IMR-90 (cell line): ENCODE results near the gene CRB1. TPM values are rescaled to one million over a fixed set of nuclear protein-coding genes. Genes with fewer than 3 reads are reported as not detected.

Experiments
- ATAC-seq: fragments of 200-7000 bp; cut with Tn5 transposase; 2 replicates; pipeline ENCODE4 v1.9.1; 2020; ENCODE audit warnings: low read depth, mild to moderate bottlenecking, moderate library complexity
- BruUV-seq: library from RNA; stranded (reverse); fragments of 400-500 nt; replicated peaks from 2 replicates; lab custom pipeline; 2021; lab: Mats Ljungman, UMichigan
- CTCF ChIA-PET: fragments of 300-600 bp; formaldehyde crosslinking; extraction: SDS; loops from one replicate; lab custom pipeline; 2021; ENCODE audit warnings: antibody characterized with exemption; lab: Yijun Ruan, JAX
- POLR2A ChIA-PET: fragments of 300-600 bp; sonication (Branson Sonifier 250); formaldehyde crosslinking; loops from one replicate; lab custom pipeline; 2022; ENCODE audit warnings: antibody characterized with exemption; ENCODE audit not compliant: unreplicated experiment; lab: Charles Lee
- DNase-seq: peaks from one replicate; pipeline ENCODE4 v3.0.0; 2013
- H2AFZ ChIP-seq: replicated peaks from 2 replicates; pipeline ENCODE3; 2013; ENCODE audit warnings: low read length, mild to moderate bottlenecking; ENCODE audit not compliant: poor library complexity
- H2AK5ac ChIP-seq: 2 replicates; pipeline ENCODE4 v1.6.1; 2013; ENCODE audit warnings: low read depth, low read length, inconsistent platforms
- H2AK9ac ChIP-seq: replicated peaks from 2 replicates; pipeline ENCODE3; 2013; ENCODE audit warnings: mild to moderate bottlenecking, low read depth, low read length, moderate library complexity; ENCODE audit not compliant: poor library complexity
- H2BK120ac ChIP-seq: 2 replicates; pipeline ENCODE4 v1.6.1; 2013; ENCODE audit warnings: low read depth, low read length, inconsistent platforms
- H2BK15ac ChIP-seq: 3 replicates; pipeline ENCODE4 v1.6.1; 2013; ENCODE audit warnings: low read depth, low read length, inconsistent platforms
- H2BK20ac ChIP-seq: 2 replicates; pipeline ENCODE4 v1.6.1; 2013; ENCODE audit warnings: low read depth, mild to moderate bottlenecking, inconsistent platforms, low read length, moderate library complexity
- H2BK5ac ChIP-seq: 2 replicates; pipeline ENCODE4 v1.6.1; 2013; ENCODE audit warnings: mild to moderate bottlenecking, low read depth, low read length, inconsistent platforms; ENCODE audit not compliant: poor library complexity, severe bottlenecking
- H3K14ac ChIP-seq: replicated peaks from 2 replicates; pipeline ENCODE4 v1.6.1; 2013; ENCODE audit warnings: low read depth, low read length, inconsistent platforms
- H3K18ac ChIP-seq: 2 replicates; pipeline ENCODE4 v1.6.1; 2013; ENCODE audit warnings: low read depth, low read length, control low read depth
- H3K23ac ChIP-seq: 2 replicates; pipeline ENCODE4 v1.6.1; 2013; ENCODE audit warnings: low read depth, low read length, inconsistent platforms
- H3K27ac ChIP-seq: 2 replicates; pipeline ENCODE4 v1.5.1; 2013; ENCODE audit warnings: mild to moderate bottlenecking, control low read depth, low read length; ENCODE audit not compliant: insufficient read depth
- H3K27me3 ChIP-seq: 2 replicates; pipeline ENCODE4 v1.6.1; 2013; ENCODE audit warnings: low read length; ENCODE audit not compliant: control insufficient read depth, insufficient read depth
- H3K36me3 ChIP-seq: 2 replicates; pipeline ENCODE4 v1.6.1; 2013; ENCODE audit warnings: low read length, mixed read lengths; ENCODE audit not compliant: control insufficient read depth, insufficient read depth
- H3K4ac ChIP-seq: 2 replicates; pipeline ENCODE4 v1.6.1; 2013; ENCODE audit warnings: low read depth, low read length, inconsistent platforms
- H3K4me1 ChIP-seq: 2 replicates; pipeline ENCODE4 v1.6.1; 2013; ENCODE audit warnings: low read length, mixed read lengths; ENCODE audit not compliant: control insufficient read depth, insufficient read depth
- H3K4me2 ChIP-seq: 2 replicates; pipeline ENCODE4 v1.6.1; 2013; ENCODE audit warnings: low read depth, mild to moderate bottlenecking, control low read depth, low read length, moderate library complexity
- H3K4me3 ChIP-seq: 2 replicates; pipeline ENCODE4 v1.5.1; 2013; ENCODE audit warnings: low read depth, mild to moderate bottlenecking, control low read depth, low read length, moderate library complexity; ENCODE audit not compliant: insufficient read depth
- H3K56ac ChIP-seq: 2 replicates; pipeline ENCODE4 v1.6.1; 2013; ENCODE audit warnings: low read length, inconsistent platforms; ENCODE audit not compliant: insufficient read depth; ENCODE audit errors: extremely low read depth
- H3K79me1 ChIP-seq, 2 experiments: 2 replicates each; pipeline ENCODE4 v1.6.1; 2013; ENCODE audit warnings: low read length in 2 of 2, inconsistent platforms in 1 of 2, low read depth in 1 of 2
- H3K9ac ChIP-seq: 2 replicates; pipeline ENCODE4 v1.6.1; 2013; ENCODE audit warnings: low read depth, low read length, control low read depth
- H3K9me1 ChIP-seq: 2 replicates; pipeline ENCODE4 v1.6.1; 2013; ENCODE audit warnings: low read length, inconsistent platforms; ENCODE audit not compliant: insufficient read depth
- H3K9me3 ChIP-seq: 2 replicates; pipeline ENCODE4 v1.6.1; 2013; ENCODE audit warnings: low read length; ENCODE audit not compliant: control insufficient read depth, insufficient read depth
- H4K20me1 ChIP-seq: 2 replicates; pipeline ENCODE4 v1.6.1; 2013; ENCODE audit warnings: low read length, inconsistent platforms; ENCODE audit not compliant: insufficient read depth
- H4K5ac ChIP-seq: 2 replicates; pipeline ENCODE4 v1.6.1; 2013; ENCODE audit warnings: mild to moderate bottlenecking, low read depth, low read length, control low read depth
- H4K8ac ChIP-seq, 2 experiments: 2 replicates each; pipeline ENCODE4 v1.6.1; 2013; ENCODE audit warnings: low read depth in 2 of 2, low read length in 2 of 2, control low read depth in 1 of 2, inconsistent platforms in 1 of 2
- H4K91ac ChIP-seq: 2 replicates; pipeline ENCODE4 v1.6.1; 2013; ENCODE audit warnings: low read depth, low read length, inconsistent platforms; ENCODE audit not compliant: insufficient read depth
- CEBPB ChIP-seq: IDR thresholded peaks from 2 replicates; pipeline ENCODE4 v1.6.1; 2012; ENCODE audit warnings: low read depth, low read length, improper control_type of control experiment
- ELK1 ChIP-seq: fragments of 150-350 bp; IDR thresholded peaks from 2 replicates; pipeline ENCODE4 v1.6.1; 2016; ENCODE audit warnings: low read depth, mild to moderate bottlenecking, low read length, moderate library complexity, borderline replicate concordance
- MAZ ChIP-seq: IDR thresholded peaks from 2 replicates; pipeline ENCODE4 v1.6.1; 2012; ENCODE audit warnings: low read depth, mild to moderate bottlenecking, low read length, improper control_type of control experiment, moderate library complexity, borderline replicate concordance
- SMC3 ChIP-seq: fragments of 150-350 bp; IDR thresholded peaks from 2 replicates; pipeline ENCODE4 v1.6.1; 2016; ENCODE audit warnings: low read depth, mild to moderate bottlenecking, antibody characterized with exemption, low read length, moderate library complexity
- WGBS, 2 experiments: methylation state at CpG; one replicate each; pipeline versions ENCODE4 v1.1.5 to v1.1.7; 2013; ENCODE audit warnings: missing lambda C conversion rate in 2 of 2; ENCODE audit not compliant: insufficient read length in 1 of 2; ENCODE audit errors: extremely low coverage in 2 of 2; 5-methylcytosine and 5-hydroxymethylcytosine counted together
- dilution Hi-C: fragments of 300-500 bp; cut with HindIII; formaldehyde crosslinking; loops from one replicate; pipeline ENCODE4 v1.14.3; 2018; ENCODE audit warnings: low sequenced_read_pairs; ENCODE audit not compliant: unreplicated experiment
- in situ Hi-C: fragments of 300-500 bp; cut with MboI; formaldehyde crosslinking; loops from 3 replicates; pipeline ENCODE4 v1.14.3; 2019; ENCODE audit warnings: low sequenced_read_pairs, inconsistent platforms, mixed read lengths
- intact Hi-C: fragments of 100-400 bp; cut with micrococcal nuclease; formaldehyde crosslinking; loops from 2 replicates; pipeline ENCODE4 v1.10.0; 2022
- polyA plus RNA-seq, 3 experiments: library from polyadenylated mRNA; depleted of rRNA; stranded (reverse); fragments of >200 nt; gene quantifications; 2 replicates each; pipeline ENCODE4 v1.2.3, GENCODE V29; 2012; ENCODE audit warnings: low replicate concordance in 1 of 3
- total RNA-seq: library from RNA; depleted of rRNA; stranded (reverse); fragments of >200 nt; gene quantifications from 2 replicates; pipeline ENCODE4 v1.2.3, GENCODE V29; 2012

The CRB1 gene
- total and polyA plus RNA-seq, 2 of the 4 experiments (the other 2 are of a cell fraction) = not detected

- no peak overlapping the region for H2BK120ac ChIP-seq
- H3K4me3 ChIP-seq = no peak overlapping the region
- H4K5ac ChIP-seq = no peak overlapping the region
- H3K9ac ChIP-seq = no peak overlapping the region
- DNase-seq = no peak
- no peak overlapping the region for H3K23ac ChIP-seq
- H4K8ac ChIP-seq = no peak overlapping the region
- no peak overlapping the region for H3K4me2 ChIP-seq
- POLR2A ChIA-PET = interaction anchor here (0.6 kb wide), 1 partner anchor 94 kb away, joined by 3 read pairs; no protein-coding TSS in a partner anchor
- no peak overlapping the region for H3K14ac ChIP-seq
- intact Hi-C loops (no loop called here), dilution Hi-C loops (no loop called here), in situ Hi-C loops (no loop called here)
- H3K4me1 ChIP-seq = no peaks in the 10 kb centered on the region
- no peak overlapping the region for H2BK20ac ChIP-seq
- no peak overlapping the region for H2BK5ac ChIP-seq
- H2AFZ ChIP-seq = no peak overlapping the region
- no peaks in the 10 kb centered on the region for H3K36me3 ChIP-seq
- WGBS, 2 experiments = no CpG with 5 or more reads among the region's 4 CpGs
- H3K56ac ChIP-seq = no peak overlapping the region
- no peaks in the 10 kb centered on the region for H3K27me3 ChIP-seq
- H2AK5ac ChIP-seq = no peak overlapping the region
- no TSS peak for BruUV-seq
- CTCF ChIA-PET = no interaction called here
- no peak overlapping the region for H3K4ac ChIP-seq
- H3K27ac ChIP-seq = no peak overlapping the region
- H2AK9ac ChIP-seq = no peak overlapping the region
- ATAC-seq = no peak
- no peak overlapping the region for H3K18ac ChIP-seq
- H3K79me1 ChIP-seq = no peaks in the 10 kb centered on the region
- H4K20me1 ChIP-seq = no peaks in the 10 kb centered on the region
- H4K91ac ChIP-seq = no peak overlapping the region
- H3K9me1 ChIP-seq = no peaks in the 10 kb centered on the region
- no peaks in the 10 kb centered on the region for H3K9me3 ChIP-seq
- H2BK15ac ChIP-seq = no peak overlapping the region
- TF ChIP-seq SMC3 (no peak), MAZ (no peak), CEBPB (no peak), ELK1 (no peak)
Measured at GRCh38 chr1:197285526-197286205, 17.6 kb downstream of the CRB1 start.
